K562 (cell line): ENCODE data around the gene SNW1. TPM values are rescaled to one million over a fixed set of nuclear protein-coding genes. Genes with fewer than 3 reads are reported as not detected.

ENCODE experiments used
- DEAF1 ChIP-seq: fragments of 450-650 bp; formaldehyde crosslinking; IDR thresholded peaks from 2 replicates; pipeline ENCODE4 v1.4.0; 2020; ENCODE audit warnings: mild to moderate bottlenecking, moderate library complexity
- FOXA3 ChIP-seq, 2 experiments: fragments of 450-650 bp in 1 of 2; sonication (generic) in 1 of 2; formaldehyde crosslinking; IDR thresholded peaks in 1 of 2; conservative IDR thresholded peaks in 1 of 2; 2 replicates each; pipeline versions ENCODE4 v1.4.0 to v1.8.0; 2020 to 2022; ENCODE audit warnings: mild to moderate bottlenecking in 2 of 2, missing genetic modification reagents in 1 of 2
- FOXP1 ChIP-seq: sonication (generic); formaldehyde crosslinking; IDR thresholded peaks from 2 replicates; pipeline ENCODE4 v1.8.0; 2022; ENCODE audit warnings: mild to moderate bottlenecking, missing genetic modification reagents
- FOXP4 ChIP-seq: sonication (generic); formaldehyde crosslinking; IDR thresholded peaks from 2 replicates; pipeline ENCODE4 v1.8.0; 2022; ENCODE audit warnings: mild to moderate bottlenecking, missing genetic modification reagents, borderline replicate concordance
- GTF2A2 ChIP-seq: IDR thresholded peaks from 2 replicates; pipeline ENCODE4 v1.6.1; 2016; ENCODE audit warnings: mild to moderate bottlenecking, missing genetic modification characterization, missing compliant biosample characterization
- HIVEP1 ChIP-seq: fragments of 250-450 bp; sonication (Bioruptor Pico); IDR thresholded peaks from 2 replicates; pipeline ENCODE4 v1.4.0; 2020; ENCODE audit warnings: mild to moderate bottlenecking
- HNRNPK ChIP-seq: fragments of 200-400 bp; formaldehyde crosslinking; IDR thresholded peaks from one replicate; pipeline ENCODE4 v1.6.1; 2018; ENCODE audit warnings: mild to moderate bottlenecking, low read depth, low read length; ENCODE audit not compliant: poor library complexity, severe bottlenecking
- HOMEZ ChIP-seq: fragments of 250-450 bp; sonication (Bioruptor Pico); IDR thresholded peaks from 2 replicates; pipeline ENCODE4 v1.4.0; 2020; ENCODE audit warnings: mild to moderate bottlenecking, moderate library complexity
- KDM5B ChIP-seq: fragments of 200-600 bp; sonication (generic); IDR thresholded peaks from 2 replicates; pipeline ENCODE4 v1.6.1; 2012; ENCODE audit warnings: low read depth, mild to moderate bottlenecking, moderate library complexity, low read length, control low read depth, inconsistent platforms; ENCODE audit not compliant: insufficient replicate concordance
- MTA1 ChIP-seq: fragments of 450-650 bp; IDR thresholded peaks from 2 replicates; pipeline ENCODE4 v1.6.1; 2017; ENCODE audit warnings: borderline replicate concordance
- NFE2 ChIP-seq: IDR thresholded peaks from 2 replicates; pipeline ENCODE4 v1.6.1; 2014; ENCODE audit warnings: antibody characterized with exemption, low read depth
- NR4A1 ChIP-seq, 2 experiments: fragments of 250-450 bp in 1 of 2; fragments of 450-650 bp in 1 of 2; sonication (Bioruptor Pico) in 1 of 2; IDR thresholded peaks; 2 replicates each; pipeline versions ENCODE4 v1.4.0 to v1.6.1; 2016 to 2020; ENCODE audit warnings: mild to moderate bottlenecking in 2 of 2, missing compliant biosample characterization in 1 of 2, missing genetic modification characterization in 1 of 2, moderate library complexity in 1 of 2
- PCBP2 ChIP-seq: fragments of 200-400 bp; formaldehyde crosslinking; IDR thresholded peaks from 2 replicates; pipeline ENCODE4 v1.6.1; 2018; ENCODE audit warnings: low read length, low read depth, mild to moderate bottlenecking, moderate library complexity; ENCODE audit not compliant: poor library complexity, severe bottlenecking
- PHF21A ChIP-seq: fragments of 450-650 bp; IDR thresholded peaks from 2 replicates; pipeline ENCODE4 v1.6.1; 2017; ENCODE audit warnings: low read depth, borderline replicate concordance
- PHF8 ChIP-seq: fragments of 200-600 bp; sonication (generic); IDR thresholded peaks from 2 replicates; pipeline ENCODE4 v1.6.1; 2012; ENCODE audit warnings: mixed run types, mild to moderate bottlenecking, inconsistent platforms, low read length, moderate library complexity, borderline replicate concordance
- POLR2B ChIP-seq: fragments of 450-650 bp; IDR thresholded peaks from 2 replicates; pipeline ENCODE4 v1.6.1; 2018; ENCODE audit warnings: low read depth; ENCODE audit not compliant: partially characterized antibody
- RUNX1 ChIP-seq: sonication (generic); IDR thresholded peaks from 2 replicates; pipeline ENCODE4 v1.6.1; 2016; ENCODE audit warnings: antibody characterized with exemption, low read depth
- SMARCB1 ChIP-seq: IDR thresholded peaks from 2 replicates; pipeline ENCODE4 v1.6.1; 2011; ENCODE audit warnings: improper control_type of control experiment, low read depth; ENCODE audit not compliant: insufficient read length
- ZNF121 ChIP-seq: sonication (generic); formaldehyde crosslinking; conservative IDR thresholded peaks from 2 replicates; pipeline ENCODE4 v1.8.0; 2022; ENCODE audit warnings: missing genetic modification reagents
- ZNF23 ChIP-seq: fragments of 250-450 bp; sonication (Bioruptor Pico); IDR thresholded peaks from 2 replicates; pipeline ENCODE4 v1.4.0; 2020; ENCODE audit warnings: mild to moderate bottlenecking
- ZNF354B ChIP-seq: fragments of 250-450 bp; sonication (Bioruptor Pico); IDR thresholded peaks from 2 replicates; pipeline ENCODE4 v1.4.0; 2020
- ZNF699 ChIP-seq: fragments of 250-450 bp; sonication (Bioruptor Pico); IDR thresholded peaks from 2 replicates; pipeline ENCODE4 v1.8.0; 2021; ENCODE audit warnings: mild to moderate bottlenecking, moderate library complexity; ENCODE audit not compliant: insufficient replicate concordance
- ZNF707 ChIP-seq: fragments of 250-450 bp; sonication (Bioruptor Pico); conservative IDR thresholded peaks from 2 replicates; pipeline ENCODE4 v1.8.0; 2022; ENCODE audit warnings: inconsistent platforms, mild to moderate bottlenecking, moderate library complexity
- polyA plus RNA-seq, 8 experiments: library from polyadenylated mRNA; depleted of rRNA in 4 of 8; stranded (reverse) in 5 of 8; unstranded in 3 of 8; fragments of >200 nt; fragmentation: Nextera tagmentation in 2 of 8; fragmentation: Illumina TruSeq in 1 of 8; extraction: Ambion mirVana in 2 of 8; extraction: Trizol in 1 of 8; gene quantifications; 2 replicates each; pipeline versions ENCODE4 v1.2.1 to v1.2.3, GENCODE V29; 2011 to 2014; ENCODE audit warnings: inconsistent platforms in 1 of 8, missing spikeins in 1 of 8
- total RNA-seq, 7 experiments: library from RNA; depleted of rRNA in 6 of 7; stranded (reverse); fragments of >200 nt in 6 of 7; fragmentation: Illumina TruSeq in 2 of 7; extraction: Trizol in 2 of 7; gene quantifications; 2 replicates each; pipeline versions ENCODE4 v1.2.1 to v1.2.3, GENCODE V29; 2011 to 2021; ENCODE audit warnings: low replicate concordance in 1 of 7

The SNW1 gene
- total and polyA plus RNA-seq, 9 of the 15 experiments (the other 6 are each of a cell fraction or from before 2014, with no cell fraction given), result 64.4 to 143 (median 98.2) TPM

GRCh38 chr14:77799863-77800730 is 39.1 kb upstream of the SNW1 start, which contains the start of gene ADCK1 (continued):
- TF ChIP-seq PCBP2, result no peak
- TF ChIP-seq FOXA3 (CRISPR knock-in tag; conservative IDR thresholded peaks at IDR 0.05 in 1 of 2, IDR thresholded peaks at IDR 0.05 in 1 of 2), result peak in 1 of 2 experiments; percentile 53; a peak in 1 of 4 replicates
- no peak for TF ChIP-seq HIVEP1 (CRISPR knock-in tag)
- no peak for TF ChIP-seq ZNF121
- no peak for TF ChIP-seq NR4A1 (CRISPR knock-in tag; IDR thresholded peaks at IDR 0.05)
- TF ChIP-seq NR4A1 (tag; IDR thresholded peaks at IDR 0.05), result no peak
- no peak for TF ChIP-seq PHF21A
- TF ChIP-seq SMARCB1, result no peak
- TF ChIP-seq POLR2B, result peak; percentile 59
- TF ChIP-seq RUNX1, result no peak
- TF ChIP-seq KDM5B, result peak; percentile 64
- no peak for TF ChIP-seq GTF2A2 (tag)
- TF ChIP-seq NFE2, result no peak
- TF ChIP-seq ZNF699 (CRISPR knock-in tag), result no peak
- no peak for TF ChIP-seq HNRNPK
- no peak for TF ChIP-seq ZNF707 (CRISPR knock-in tag)
- no peak for TF ChIP-seq ZNF23 (CRISPR knock-in tag)
- peak; percentile 89; the same call in 1 of the 2 replicates for TF ChIP-seq PHF8
- TF ChIP-seq DEAF1 (CRISPR knock-in tag), result no peak
- TF ChIP-seq FOXP4 (CRISPR knock-in tag), result peak; percentile 19; the same call in 1 of the 2 replicates
- no peak for TF ChIP-seq ZNF354B (CRISPR knock-in tag)
- no peak for TF ChIP-seq HOMEZ (CRISPR knock-in tag)
- peak; percentile 80; the same call in 1 of the 2 replicates for TF ChIP-seq FOXP1 (CRISPR knock-in tag)
- no peak for TF ChIP-seq MTA1
